Pancreas (tissue), 10 donors: ENCODE data around the gene GAL3ST2. TPM values are rescaled to one million over a fixed set of nuclear protein-coding genes. Genes with fewer than 3 reads are reported as not detected.

Experiments used
- ATAC-seq, 4 donors: fragments of 200-7000 bp; cut with Tn5 transposase; one replicate each; pipeline versions ENCODE4 v1.8.0 to v1.9.1; 2020; ENCODE audit warnings: mild to moderate bottlenecking in 4 of 4, moderate library complexity in 4 of 4
- DNase-seq, 6 donors: peaks; one replicate each; pipeline ENCODE4 v3.0.0-alpha.2; 2020
- FAIRE-seq: peaks from 2 replicates; lab custom pipeline; 2012; peaks lifted over from hg19 to GRCh38; lab: Jason Lieb, UNC
- H3K27ac ChIP-seq, 4 donors: fragments of 200-600 bp; sonication (generic); 1 replicate in 3 of 4; 2 replicates in 1 of 4; pipeline versions ENCODE4 v1.5.0 to v1.8.0; 2020
- H3K27me3 ChIP-seq, 4 donors: fragments of 200-600 bp; one replicate each; pipeline ENCODE4 v1.8.0; 2021
- H3K36me3 ChIP-seq, 3 donors: fragments of 200-600 bp; sonication (generic) in 1 of 3; one replicate each; pipeline versions ENCODE4 v1.5.0 to v1.8.0; 2020 to 2021
- H3K4me1 ChIP-seq, 3 donors: fragments of 200-600 bp; one replicate each; pipeline ENCODE4 v1.8.0; 2021
- H3K4me3 ChIP-seq, 4 donors: fragments of 200-600 bp; sonication (generic) in 2 of 4; one replicate each; pipeline versions ENCODE4 v1.5.0 to v1.8.0; 2020 to 2021
- H3K9me3 ChIP-seq, 4 donors: fragments of 200-600 bp; one replicate each; pipeline ENCODE4 v1.8.0; 2021
- CTCF ChIP-seq, 4 donors: fragments of 200-600 bp; sonication (generic) in 3 of 4; IDR thresholded peaks; one replicate each; pipeline versions ENCODE4 v1.5.0 to v1.8.0; 2021; ENCODE audit warnings: antibody characterized with exemption in 4 of 4
- WGBS, 2 donors: extraction: QIAGEN DNeasy Blood & Tissue Kit; methylation state at CpG; one replicate each; pipeline ENCODE4 v1.1.7; 2013; 5-methylcytosine and 5-hydroxymethylcytosine counted together
- intact Hi-C, 3 donors: fragments of 100-400 bp; cut with DNase I; formaldehyde crosslinking; loops; one replicate each; pipeline versions ENCODE4 v1.11.1 to v1.14.2; 2022
- polyA plus RNA-seq, 2 donors: library from polyadenylated mRNA; stranded (reverse); fragments of 200-250 nt; gene quantifications; one replicate each; pipeline ENCODE4 v1.2.3, GENCODE V29; 2013
- total RNA-seq, 6 donors: library from RNA; stranded (reverse); fragmentation: NEBNext Ultra II Directional in 4 of 6; extraction: Animal tissue kit (Norgen Biotek cat#: 25700) in 4 of 6; gene quantifications; one replicate each; pipeline versions ENCODE4 v1.2.1 to v1.2.4, GENCODE V29; 2021 to 2023
- donor health status: healthy with polysubstance abuse.
- donor health status: DM: no; HTN: no; CAD: no; lungs with moderate emphysema.
- donor health status: DM: no; HTN: no; CAD: no.
- donor health status: control.
- donor health status: control.
- donor health status: Bipolar disorder and iron deficiency.
- donor health status: DM: yes; HTN: yes; CAD: no.
- donor health status: DM: no; HTN: no; CAD: no.
- donor health status: DM: no; HTN: no; CAD: no.
- donor health status: DM: yes; HTN: yes; CAD: no.

Gene GAL3ST2
- total and polyA plus RNA-seq, 8 donors: not detected

GRCh38 chr2:241764275-241765241 lies 12.1 kb upstream of the GAL3ST2 start:
- Histone ChIP-seq H3K27me3 (no peaks in the 10 kb centered on the region), H3K36me3 (no peaks in the 10 kb centered on the region), H3K27ac (no peak overlapping the region), H3K9me3 (no peaks in the 10 kb centered on the region), H3K4me3 (no peak overlapping the region), H3K4me1 (no peaks in the 10 kb centered on the region)
- DNase-seq (peak in 1 of 6 donors; percentile 61), ATAC-seq (no peak), FAIRE-seq (no peak)
- 89 to 93% methylated on average over 27 of the region's 27 CpGs for WGBS, 2 donors
- TF ChIP-seq CTCF (IDR thresholded peaks at IDR 0.05): no peak
- intact Hi-C loops: no loop called here

GRCh38 chr2:241767464-241768250 lies 9.0 kb upstream of the GAL3ST2 start:
- FAIRE-seq: no peak
- H3K9me3 ChIP-seq: no peaks in the 10 kb centered on the region

GRCh38 chr2:241768251-241768711 lies 8.3 kb upstream of the GAL3ST2 start:
- peak in 1 of 6 donors; percentile 7 for DNase-seq
- TF ChIP-seq CTCF (IDR thresholded peaks at IDR 0.05): no peak
- WGBS, 2 donors: 90 to 91% methylated on average over 29 of the region's 29 CpGs
- Histone ChIP-seq H3K4me1 (no peaks in the 10 kb centered on the region), H3K27me3 (no peaks in the 10 kb centered on the region), H3K27ac (no peak overlapping the region), H3K9me3 (no peaks in the 10 kb centered on the region), H3K4me3 (no peak overlapping the region), H3K36me3 (no peaks in the 10 kb centered on the region)
- FAIRE-seq: no peak
- ATAC-seq: peak in 1 of 4 donors; percentile 10
- intact Hi-C loops: no loop called here

More at GRCh38 chr2:241767464-241768250, 9.0 kb upstream of the GAL3ST2 start:
- Histone ChIP-seq H3K27ac (no peak overlapping the region), H3K4me1 (no peaks in the 10 kb centered on the region), H3K36me3 (no peaks in the 10 kb centered on the region), H3K27me3 (no peaks in the 10 kb centered on the region), H3K4me3 (no peak overlapping the region)
- intact Hi-C loops: no loop called here
- peak in 1 of 6 donors; percentile 6 for DNase-seq
- TF ChIP-seq CTCF (IDR thresholded peaks at IDR 0.05): no peak
- WGBS, 2 donors: 92 to 93% methylated on average over 33 to 37 of the region's 37 CpGs
- no peak for ATAC-seq

- Histone ChIP-seq H3K27me3 (no peaks in the 10 kb centered on the region), H3K4me3 (no peak overlapping the region), H3K9me3 (no peaks in the 10 kb centered on the region), H3K36me3 (no peaks in the 10 kb centered on the region), H3K4me1 (no peaks in the 10 kb centered on the region), H3K27ac (no peak overlapping the region)
- WGBS, 2 donors: 90 to 92% methylated on average over 11 of the region's 11 CpGs
- intact Hi-C loops: no loop called here
- FAIRE-seq (no peak), ATAC-seq (no peak), DNase-seq (no peak)
- no peak for TF ChIP-seq CTCF (IDR thresholded peaks at IDR 0.05)
Observed at GRCh38 chr2:241768850-241769249, 7.8 kb upstream of the GAL3ST2 start.
